Measurements from ENCODE around the gene ZDHHC12. TPM values are rescaled to one million over a fixed set of nuclear protein-coding genes. Genes with fewer than 3 reads are reported as not detected.

ZDHHC12 gene
- total RNA-seq, 1 donor from 2014 or later = 119 TPM

- peak overlapping the region; percentile 96 for H3K4me3 ChIP-seq (ENCODE audit: low read depth, low read length)
- no peak for DNase-seq (ENCODE audit: low read depth)
- TF ChIP-seq, protein P1, sequence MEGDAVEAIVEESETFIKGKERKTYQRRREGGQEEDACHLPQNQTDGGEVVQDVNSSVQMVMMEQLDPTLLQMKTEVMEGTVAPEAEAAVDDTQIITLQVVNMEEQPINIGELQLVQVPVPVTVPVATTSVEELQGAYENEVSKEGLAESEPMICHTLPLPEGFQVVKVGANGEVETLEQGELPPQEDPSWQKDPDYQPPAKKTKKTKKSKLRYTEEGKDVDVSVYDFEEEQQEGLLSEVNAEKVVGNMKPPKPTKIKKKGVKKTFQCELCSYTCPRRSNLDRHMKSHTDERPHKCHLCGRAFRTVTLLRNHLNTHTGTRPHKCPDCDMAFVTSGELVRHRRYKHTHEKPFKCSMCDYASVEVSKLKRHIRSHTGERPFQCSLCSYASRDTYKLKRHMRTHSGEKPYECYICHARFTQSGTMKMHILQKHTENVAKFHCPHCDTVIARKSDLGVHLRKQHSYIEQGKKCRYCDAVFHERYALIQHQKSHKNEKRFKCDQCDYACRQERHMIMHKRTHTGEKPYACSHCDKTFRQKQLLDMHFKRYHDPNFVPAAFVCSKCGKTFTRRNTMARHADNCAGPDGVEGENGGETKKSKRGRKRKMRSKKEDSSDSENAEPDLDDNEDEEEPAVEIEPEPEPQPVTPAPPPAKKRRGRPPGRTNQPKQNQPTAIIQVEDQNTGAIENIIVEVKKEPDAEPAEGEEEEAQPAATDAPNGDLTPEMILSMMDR (conservative IDR thresholded peaks at IDR 0.05; ENCODE audit: low read depth, low read length) = no peak
Measured at GRCh38 chr9:128723352-128723865, 518 bp downstream of the ZDHHC12 start.

DNA sequence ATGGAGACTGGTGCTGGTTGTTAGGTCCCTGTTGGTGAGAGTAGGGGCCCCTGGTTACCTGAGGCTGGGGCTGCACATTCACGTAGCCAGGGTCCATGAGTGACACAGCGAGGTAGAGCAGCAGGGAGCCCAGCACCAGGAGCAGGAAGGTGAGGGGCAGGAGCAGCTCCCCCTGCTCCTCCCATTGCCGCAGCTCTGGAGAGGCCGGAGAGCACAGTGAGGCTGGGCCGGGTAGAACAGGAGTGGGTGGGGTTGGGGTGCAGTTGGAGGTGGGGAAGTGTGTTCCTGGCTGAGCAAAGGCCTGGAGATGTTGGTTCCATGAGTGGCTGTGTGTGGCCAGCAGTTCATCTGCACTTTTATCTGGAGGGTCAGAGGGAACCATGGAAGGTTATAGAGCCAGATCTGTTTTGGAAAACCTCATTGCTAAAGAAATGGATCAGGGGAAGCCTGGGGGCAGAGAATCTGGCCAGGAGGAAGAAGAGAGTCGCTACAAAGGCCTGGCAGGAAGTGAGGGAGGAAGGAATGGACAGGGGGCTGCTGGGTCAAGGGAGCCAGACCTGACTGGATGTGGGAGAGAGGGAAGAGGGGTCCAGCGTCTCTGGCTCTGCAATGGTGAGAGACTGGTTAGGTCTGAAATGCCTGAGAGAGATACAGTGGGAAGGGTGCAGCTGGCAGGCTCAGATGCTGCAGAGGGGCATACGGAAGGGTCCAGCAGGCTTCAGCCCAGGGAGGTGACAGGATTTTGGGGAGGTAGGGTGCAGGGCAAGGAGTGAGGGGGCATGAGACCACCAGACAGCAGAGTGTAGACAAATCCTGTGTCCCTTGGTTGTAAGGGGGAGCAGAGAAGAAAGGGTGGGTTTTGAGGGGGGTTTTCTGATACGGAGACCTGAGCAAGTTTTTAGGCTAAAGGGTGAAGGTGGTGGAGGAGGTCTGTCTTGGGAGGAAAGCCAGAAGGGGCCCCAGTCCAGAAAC lies 1.3 kb downstream of the ZDHHC12 start:
- TF ChIP-seq, protein P1 (conservative IDR thresholded peaks at IDR 0.05; ENCODE audit: low read depth, low read length) = no peak
- DNase-seq (ENCODE audit: low read depth) = no peak
- peak overlapping the region; percentile 96 for H3K4me3 ChIP-seq (ENCODE audit: low read depth, low read length)

GRCh38 chr9:128721487-128722010 lies 2.4 kb downstream of the ZDHHC12 start:
- no peak for DNase-seq (ENCODE audit: low read depth)
- TF ChIP-seq, protein P1 (conservative IDR thresholded peaks at IDR 0.05; ENCODE audit: low read depth, low read length) = no peak
- H3K4me3 ChIP-seq (ENCODE audit: low read depth, low read length) = no peak overlapping the region

DNA sequence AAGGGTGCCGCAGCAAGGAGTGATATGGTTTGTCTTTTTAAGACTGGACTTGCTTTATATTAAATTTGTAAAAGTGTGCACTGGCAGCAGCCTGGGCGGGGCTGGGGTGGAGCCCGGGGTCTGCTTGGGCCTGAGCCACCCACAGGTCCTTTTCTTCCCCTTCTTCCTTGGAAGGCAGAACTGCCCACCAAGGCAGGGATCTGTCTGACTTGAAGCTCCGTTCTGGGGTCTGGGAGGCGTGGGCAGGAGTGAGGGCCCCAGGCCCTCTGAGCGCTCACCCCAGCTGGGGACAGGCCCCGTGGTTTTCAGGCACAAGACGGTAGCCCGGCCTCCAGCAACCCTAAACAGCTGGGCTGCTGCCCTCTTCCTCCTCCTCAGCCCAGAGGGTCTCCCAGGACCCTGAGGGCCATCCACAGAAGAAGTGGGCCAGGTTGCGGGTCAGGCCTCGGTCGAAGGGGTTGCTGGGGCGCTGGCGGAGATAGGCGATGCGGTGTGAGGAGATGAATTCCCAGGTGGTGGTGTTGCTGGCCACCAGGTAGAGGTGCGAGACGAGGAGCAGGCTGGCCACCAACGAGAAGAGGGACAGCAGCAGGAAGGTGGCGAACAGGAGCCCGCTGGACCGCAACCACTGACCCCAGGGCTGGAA lies 3.0 kb downstream of the ZDHHC12 start:
- TF ChIP-seq, protein P1 (conservative IDR thresholded peaks at IDR 0.05; ENCODE audit: low read depth, low read length) = no peak
- no peak for DNase-seq (ENCODE audit: low read depth)

DNA sequence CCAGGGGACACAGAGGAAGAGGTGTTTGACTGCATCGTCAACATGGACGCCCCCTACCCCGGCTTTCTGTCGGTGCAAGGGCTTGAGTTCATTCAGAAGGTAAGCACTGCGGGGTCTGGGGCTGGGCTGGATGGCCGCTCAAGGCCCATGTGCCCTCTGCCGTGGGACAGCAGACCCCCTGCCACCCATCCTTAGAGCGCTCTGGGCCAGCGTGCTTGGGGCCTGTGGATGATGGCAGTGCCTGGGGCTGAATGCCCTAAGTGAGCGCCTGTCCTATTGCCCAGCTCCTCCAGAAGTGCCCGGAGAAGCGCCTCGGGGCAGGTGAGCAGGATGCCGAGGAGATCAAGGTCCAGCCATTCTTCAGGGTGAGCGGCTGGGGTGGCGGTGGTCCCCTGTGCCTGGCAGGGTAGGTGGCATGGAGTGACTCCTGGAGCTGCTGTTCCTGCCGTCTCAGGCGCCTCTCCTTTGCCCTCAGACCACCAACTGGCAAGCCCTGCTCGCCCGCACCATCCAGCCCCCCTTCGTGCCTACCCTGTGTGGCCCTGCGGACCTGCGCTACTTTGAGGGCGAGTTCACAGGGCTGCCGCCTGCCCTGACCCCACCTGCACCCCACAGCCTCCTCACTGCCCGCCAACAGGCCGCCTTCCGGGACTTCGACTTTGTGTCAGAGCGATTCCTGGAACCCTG lies 3.9 kb downstream of the ZDHHC12 start:
- DNase-seq (ENCODE audit: low read depth) = no peak
- TF ChIP-seq, protein P1 (conservative IDR thresholded peaks at IDR 0.05; ENCODE audit: low read depth, low read length) = no peak
- no peak overlapping the region for H3K4me3 ChIP-seq (ENCODE audit: low read depth, low read length)

More for the DNA sequence above, 3.0 kb downstream of the ZDHHC12 start:
- H3K4me3 ChIP-seq (ENCODE audit: low read depth, low read length) = no peak overlapping the region

- no peak overlapping the region for H3K4me3 ChIP-seq (ENCODE audit: low read depth, low read length)
- DNase-seq (ENCODE audit: low read depth) = no peak
- TF ChIP-seq, protein P1 (conservative IDR thresholded peaks at IDR 0.05; ENCODE audit: low read depth, low read length) = no peak
Measured at GRCh38 chr9:128718475-128718874, 5.5 kb downstream of the ZDHHC12 start.
